Measurements from ENCODE around the gene RABL2B. TPM values are rescaled to one million over a fixed set of nuclear protein-coding genes. Genes with fewer than 3 reads are reported as not detected.
"Not testable (repeated sequence)": the region's sequence is repeated elsewhere in the genome, so short reads cannot be mapped to it uniquely, and the experiment has no call there.

RABL2B gene
- total RNA-seq, 1 donor from 2014 or later, result 28.2 TPM

GRCh38 chr22:50756949-50757491, 26.4 kb downstream of the RABL2B start:
- TF ChIP-seq CTCF (IDR thresholded peaks at IDR 0.05) (peak in 1 of 3 experiments; percentile 15), POLR2AphosphoS5 (IDR thresholded peaks at IDR 0.05; ENCODE audit: insufficient read depth in 1 of 2, low read depth in 1 of 2) (peak in 1 of 2 donors; percentile 36)
- H3K4me3 ChIP-seq, result peak overlapping the region; percentile 54 to 65
- DNase-seq (ENCODE audit: extremely low spot score in 2 of 2); intact Hi-C loops (cut with DNase I); H3K27me3 ChIP-seq; H3K4me1 ChIP-seq; H3K9me3 ChIP-seq; H3K36me3 ChIP-seq: not testable (repeated sequence)
- H3K27ac ChIP-seq, result peak overlapping the region; percentile 56

GRCh38 chr22:50756406-50756805, 27.0 kb downstream of the RABL2B start:
- H3K27ac ChIP-seq; H3K27me3 ChIP-seq; DNase-seq (ENCODE audit: extremely low spot score in 2 of 2); intact Hi-C loops (cut with DNase I); H3K9me3 ChIP-seq; H3K36me3 ChIP-seq; H3K4me1 ChIP-seq: not testable (repeated sequence)
- peak overlapping the region; percentile 54 to 65 for H3K4me3 ChIP-seq

- H3K36me3 ChIP-seq; DNase-seq (ENCODE audit: extremely low spot score in 2 of 2); H3K27ac ChIP-seq; intact Hi-C loops (cut with DNase I); H3K27me3 ChIP-seq; H3K4me1 ChIP-seq; H3K9me3 ChIP-seq; H3K4me3 ChIP-seq: not testable (repeated sequence)
These were observed 28.2 kb downstream of the RABL2B start for GRCh38 chr22:50755251-50755650.

GRCh38 chr22:50749302-50750074, 33.9 kb downstream of the RABL2B start:
- H3K4me1 ChIP-seq, H3K4me3 ChIP-seq: not testable (repeated sequence)

GRCh38 chr22:50748630-50749029, 34.8 kb downstream of the RABL2B start:
- H3K4me3 ChIP-seq; H3K36me3 ChIP-seq; intact Hi-C loops (cut with DNase I); H3K27ac ChIP-seq; DNase-seq (ENCODE audit: extremely low spot score in 2 of 2); H3K4me1 ChIP-seq; H3K9me3 ChIP-seq; H3K27me3 ChIP-seq: not testable (repeated sequence)

More at GRCh38 chr22:50749302-50750074, 33.9 kb downstream of the RABL2B start:
- H3K27me3 ChIP-seq; DNase-seq (ENCODE audit: extremely low spot score in 2 of 2); intact Hi-C loops (cut with DNase I); H3K36me3 ChIP-seq; H3K9me3 ChIP-seq; H3K27ac ChIP-seq: not testable (repeated sequence)

GRCh38 chr22:50747521-50747920, 35.9 kb downstream of the RABL2B start:
- DNase-seq (ENCODE audit: extremely low spot score in 2 of 2); H3K4me3 ChIP-seq; H3K27me3 ChIP-seq; H3K27ac ChIP-seq; intact Hi-C loops (cut with DNase I); H3K9me3 ChIP-seq; H3K4me1 ChIP-seq; H3K36me3 ChIP-seq: not testable (repeated sequence)

GRCh38 chr22:50744424-50744823, 39.0 kb downstream of the RABL2B start:
- H3K9me3 ChIP-seq; H3K4me1 ChIP-seq; H3K27ac ChIP-seq; H3K36me3 ChIP-seq; H3K27me3 ChIP-seq; intact Hi-C loops (cut with DNase I); H3K4me3 ChIP-seq: not testable (repeated sequence)
- peak in 1 of 2 donors; percentile 6 for DNase-seq (ENCODE audit: extremely low spot score in 2 of 2)

- DNase-seq (ENCODE audit: extremely low spot score in 2 of 2); H3K4me3 ChIP-seq; H3K4me1 ChIP-seq; H3K27ac ChIP-seq; intact Hi-C loops (cut with DNase I); H3K36me3 ChIP-seq; H3K9me3 ChIP-seq; H3K27me3 ChIP-seq: not testable (repeated sequence)
These were observed 42.7 kb downstream of the RABL2B start for GRCh38 chr22:50740714-50741113.

GRCh38 chr22:50739894-50740293, 43.5 kb downstream of the RABL2B start:
- TF ChIP-seq POLR2A (IDR thresholded peaks at IDR 0.05), result no peak
- intact Hi-C loops (cut with DNase I), result no loop called here
- no peak for DNase-seq (ENCODE audit: extremely low spot score in 2 of 2)
- Histone ChIP-seq H3K9me3 (no peaks in the 10 kb centered on the region), H3K36me3 (no peaks in the 10 kb centered on the region), H3K27ac (no peak overlapping the region), H3K4me3 (no peak overlapping the region), H3K27me3 (no peaks in the 10 kb centered on the region), H3K4me1 (no peaks in the 10 kb centered on the region)
